ENCODE results near the gene CD55.

CD55 gene

DNA sequence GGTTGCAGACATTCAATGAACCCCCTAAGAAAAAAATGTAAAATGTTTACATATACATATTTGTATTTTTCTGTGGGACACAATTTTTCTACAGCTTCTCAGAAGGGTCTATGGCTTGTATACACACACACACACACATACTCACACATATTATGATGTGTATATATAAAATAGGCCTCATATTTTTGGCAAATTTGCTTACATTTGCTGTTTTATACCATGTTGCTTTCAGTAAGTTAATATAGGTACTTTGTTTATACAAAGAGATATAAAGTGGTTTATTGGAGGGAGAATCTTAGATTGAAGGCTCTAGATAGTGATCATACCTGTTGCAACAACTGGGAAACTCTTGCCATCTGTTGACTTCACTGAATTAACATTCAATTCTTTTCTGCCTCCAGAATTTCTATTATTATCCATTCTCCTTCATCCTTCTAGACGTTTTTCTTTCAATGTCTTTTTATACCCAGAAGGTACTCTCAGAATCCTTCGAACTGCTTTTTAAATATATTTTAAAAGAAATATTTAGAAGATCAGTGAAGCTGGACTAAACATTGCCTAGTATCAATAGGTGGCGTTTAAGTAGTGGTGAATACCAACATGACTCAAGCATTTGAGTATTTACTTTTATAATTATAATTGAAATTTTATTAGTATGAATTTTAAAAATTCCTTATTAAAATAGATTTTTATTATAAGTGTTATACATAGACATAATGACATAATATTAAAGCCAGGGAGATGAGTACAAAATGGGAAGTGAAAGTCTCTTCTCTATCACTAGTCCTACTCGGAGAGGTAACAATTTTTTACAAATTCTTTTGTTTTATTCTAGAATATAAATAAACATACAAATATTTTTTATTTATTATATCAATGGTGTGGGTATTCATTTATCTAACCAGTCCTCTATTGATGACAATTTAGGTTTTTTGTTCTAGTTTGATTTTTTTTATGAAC lies 10.2 kb downstream of the CD55 start:
- DNase-seq, result no peak

DNA sequence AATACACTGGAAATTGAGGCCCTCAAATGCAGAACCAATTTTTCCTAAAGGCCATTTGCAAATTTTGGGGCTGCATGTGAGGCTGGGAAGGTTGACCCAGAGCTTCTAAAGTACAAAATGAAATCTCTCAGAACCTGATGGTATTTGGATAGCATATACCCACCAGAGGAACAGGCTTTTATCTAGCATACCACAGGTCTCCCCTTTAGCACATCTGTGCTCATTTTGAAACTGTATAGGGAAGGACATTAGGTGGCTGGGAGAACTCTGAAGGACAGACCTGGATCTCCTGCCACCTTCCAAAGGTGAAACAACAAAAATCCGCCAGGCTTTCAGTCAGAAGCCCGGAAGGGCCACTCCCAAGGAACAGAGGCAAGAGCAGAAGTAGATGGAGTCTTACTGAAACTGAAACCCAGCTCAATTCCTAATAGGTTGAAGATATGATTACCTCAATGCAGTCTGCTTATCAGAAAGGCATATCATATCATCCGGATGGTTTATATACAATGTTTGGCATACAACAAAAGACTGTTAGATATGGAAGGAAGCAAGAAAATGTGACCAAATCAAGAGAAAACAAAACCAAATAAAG lies 11.6 kb downstream of the CD55 start:
- no peak for DNase-seq

DNA sequence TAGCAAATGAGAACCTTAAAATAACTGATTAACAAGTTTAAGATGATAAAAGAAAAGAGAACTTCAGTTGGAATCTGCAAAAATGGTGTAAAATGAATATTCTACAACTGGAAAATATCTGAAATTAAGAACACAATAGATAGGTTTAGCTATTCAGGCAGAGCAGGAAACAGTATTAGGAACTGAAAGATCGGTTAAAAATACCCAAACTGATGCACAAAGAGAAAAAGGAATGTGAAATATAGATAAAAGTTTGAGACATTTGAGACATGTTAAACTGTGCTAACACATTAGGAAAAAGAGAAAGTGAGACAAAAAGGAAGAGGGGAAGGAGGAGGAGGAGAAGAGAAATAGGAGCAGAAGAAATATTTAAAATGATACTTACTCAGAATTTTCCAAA lies 12.1 kb downstream of the CD55 start:
- no peak for DNase-seq

DNA sequence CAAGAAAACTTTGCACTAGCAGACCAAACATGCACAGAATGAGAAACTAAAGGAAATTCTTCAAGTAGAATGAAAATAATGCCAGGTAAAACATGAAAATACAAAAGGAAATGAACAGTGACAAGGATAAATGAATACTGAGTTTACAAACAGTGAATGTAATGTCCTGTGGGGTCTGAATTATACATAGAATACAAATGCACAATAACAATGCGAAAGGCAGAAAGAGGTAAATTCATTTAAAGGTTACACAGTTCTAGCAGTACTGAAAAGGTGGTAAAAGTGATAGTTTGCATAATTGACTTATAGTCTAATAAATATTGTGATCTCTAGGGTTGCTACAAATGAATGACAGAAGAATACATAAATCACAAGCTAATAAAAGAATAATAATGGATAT lies 12.9 kb downstream of the CD55 start:
- DNase-seq, result no peak

DNA sequence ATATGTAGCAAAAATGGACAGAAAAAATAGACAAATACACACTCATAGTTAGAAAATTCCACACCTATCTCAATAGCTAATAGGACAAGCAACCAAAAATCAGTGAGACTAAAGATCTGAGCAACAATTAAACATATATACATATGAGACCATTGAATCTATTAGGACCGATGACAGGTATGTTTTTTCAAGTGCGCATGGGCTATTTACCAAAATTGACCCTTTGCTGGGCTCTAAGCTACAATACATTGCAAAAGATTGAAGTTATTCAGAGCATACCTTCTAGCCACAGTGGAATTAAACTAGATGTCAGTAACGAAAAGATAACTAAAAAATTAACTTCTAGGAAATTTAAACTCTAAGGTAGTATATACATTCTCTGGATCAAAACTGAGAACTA lies 13.7 kb downstream of the CD55 start:
- DNase-seq, result no peak

DNA sequence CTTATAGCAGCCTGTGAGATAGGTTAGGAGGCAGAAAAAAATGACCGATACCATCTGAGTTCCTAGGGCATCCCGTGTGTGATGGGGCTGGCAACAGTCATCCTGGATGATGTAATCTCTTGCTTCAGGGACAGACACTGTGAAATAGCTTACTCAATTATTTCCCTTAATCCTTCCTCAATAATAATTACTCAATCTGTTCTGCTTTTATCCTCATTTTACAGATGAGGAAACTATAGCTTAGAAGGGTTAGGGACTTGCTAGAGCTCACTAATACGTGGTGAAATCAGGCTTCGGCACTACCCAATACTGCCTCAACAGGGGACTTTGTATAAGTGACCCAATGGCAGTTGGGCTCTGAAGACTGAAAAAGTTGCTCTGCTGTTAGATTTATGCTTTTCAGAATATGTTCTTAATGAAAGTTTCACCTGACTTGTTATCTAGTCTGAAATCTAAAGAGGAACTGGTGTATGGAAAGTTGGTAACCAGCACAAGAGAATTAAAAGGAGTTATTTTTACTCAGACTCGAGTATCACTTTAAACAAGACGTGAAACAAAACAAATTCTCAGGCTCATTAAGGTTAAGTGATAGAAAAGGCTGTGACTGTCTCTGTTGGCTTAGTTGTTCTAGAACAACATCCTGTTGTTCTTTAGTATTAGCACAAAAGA lies 14.4 kb downstream of the CD55 start:
- DNase-seq, result no peak

DNA sequence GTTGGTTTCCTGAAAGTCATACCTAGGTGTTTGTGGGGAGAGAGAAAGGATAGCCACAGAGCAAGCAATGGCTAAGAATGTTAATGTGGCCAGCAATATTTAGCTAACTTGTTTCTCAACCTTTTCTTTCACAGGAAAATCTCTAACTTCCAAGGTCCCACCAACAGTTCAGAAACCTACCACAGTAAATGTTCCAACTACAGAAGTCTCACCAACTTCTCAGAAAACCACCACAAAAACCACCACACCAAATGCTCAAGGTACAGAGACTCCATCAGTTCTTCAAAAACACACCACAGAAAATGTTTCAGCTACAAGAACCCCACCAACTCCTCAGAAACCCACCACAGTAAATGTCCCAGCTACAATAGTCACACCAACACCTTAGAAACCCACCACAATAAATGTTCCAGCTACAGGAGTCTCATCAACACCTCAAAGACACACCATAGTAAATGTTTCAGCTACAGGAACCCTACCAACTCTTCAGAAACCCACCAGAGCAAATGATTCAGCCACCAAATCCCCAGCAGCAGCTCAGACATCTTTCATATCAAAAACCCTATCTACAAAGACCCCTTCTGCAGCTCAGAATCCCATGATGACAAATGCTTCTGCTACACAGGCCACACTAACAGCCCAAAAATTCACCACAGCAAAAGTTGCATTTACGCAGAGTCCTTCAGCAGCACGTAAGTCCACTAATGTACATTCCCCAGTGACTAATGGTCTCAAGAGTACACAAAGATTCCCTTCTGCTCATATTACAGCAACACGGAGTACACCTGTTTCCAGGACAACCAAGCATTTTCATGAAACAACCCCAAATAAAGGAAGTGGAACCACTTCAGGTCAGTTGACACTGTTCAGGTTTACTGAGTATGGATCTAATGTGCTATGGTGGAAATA lies 15.3 kb downstream of the CD55 start:
- DNase-seq, result no peak

DNA sequence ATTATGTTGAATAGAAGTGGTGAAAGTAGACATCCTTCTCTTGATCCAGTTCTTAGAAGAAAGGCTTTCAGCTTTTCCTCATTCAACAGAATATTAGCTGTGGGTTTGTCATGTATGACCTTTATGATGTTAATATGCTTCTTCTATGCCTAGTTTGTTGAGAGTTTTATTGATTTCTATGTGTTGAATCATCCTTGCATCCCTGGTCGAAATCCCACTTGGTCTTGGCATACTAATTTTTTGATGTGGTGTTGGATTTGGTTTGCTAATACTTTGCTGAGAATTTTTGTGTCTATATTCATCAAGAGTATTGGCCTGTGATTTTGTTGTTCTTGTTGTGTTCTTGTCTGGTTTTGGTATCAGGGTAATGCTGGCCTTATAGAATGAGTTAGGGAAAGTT lies 20.9 kb downstream of the CD55 start:
- DNase-seq, result no peak

DNA sequence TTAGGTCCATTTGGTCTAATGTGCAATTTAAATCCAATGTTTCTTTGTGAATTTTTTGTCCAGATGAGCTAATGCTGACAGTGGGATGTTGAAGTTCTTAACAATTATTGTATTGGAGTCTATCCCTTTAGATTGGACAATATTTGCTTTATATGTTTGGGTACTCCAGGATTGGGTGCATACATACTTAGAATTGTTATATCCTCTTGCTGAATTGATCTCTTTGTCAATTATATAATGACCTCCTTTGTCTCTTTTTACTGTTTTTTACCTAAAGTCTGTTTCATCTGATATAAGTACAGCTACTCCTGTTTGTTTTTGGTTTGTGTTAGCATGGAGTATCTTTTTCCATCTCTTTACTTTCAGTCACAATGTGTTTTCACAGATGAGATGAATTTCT lies 22.2 kb downstream of the CD55 start:
- DNase-seq, result no peak

DNA sequence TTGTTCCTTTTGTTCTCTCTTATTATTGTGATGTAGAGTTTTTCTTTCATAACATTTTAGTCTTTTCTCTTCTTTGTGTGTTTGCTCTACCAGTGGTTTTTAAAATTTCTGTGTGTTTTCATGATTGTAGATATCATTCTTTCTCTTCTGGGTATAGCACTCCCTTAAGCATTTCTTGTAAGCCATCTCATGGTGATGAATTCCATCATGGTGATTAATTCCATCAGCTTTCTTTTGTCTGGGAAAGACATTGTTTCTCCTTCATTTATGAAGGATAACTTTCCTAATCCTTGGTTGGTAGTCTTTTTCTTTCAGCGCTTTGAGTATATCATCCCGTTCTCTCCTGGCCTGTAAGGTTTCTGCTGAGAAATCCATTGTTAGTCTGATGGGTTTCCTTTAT lies 22.7 kb downstream of the CD55 start:
- DNase-seq, result no peak

DNA sequence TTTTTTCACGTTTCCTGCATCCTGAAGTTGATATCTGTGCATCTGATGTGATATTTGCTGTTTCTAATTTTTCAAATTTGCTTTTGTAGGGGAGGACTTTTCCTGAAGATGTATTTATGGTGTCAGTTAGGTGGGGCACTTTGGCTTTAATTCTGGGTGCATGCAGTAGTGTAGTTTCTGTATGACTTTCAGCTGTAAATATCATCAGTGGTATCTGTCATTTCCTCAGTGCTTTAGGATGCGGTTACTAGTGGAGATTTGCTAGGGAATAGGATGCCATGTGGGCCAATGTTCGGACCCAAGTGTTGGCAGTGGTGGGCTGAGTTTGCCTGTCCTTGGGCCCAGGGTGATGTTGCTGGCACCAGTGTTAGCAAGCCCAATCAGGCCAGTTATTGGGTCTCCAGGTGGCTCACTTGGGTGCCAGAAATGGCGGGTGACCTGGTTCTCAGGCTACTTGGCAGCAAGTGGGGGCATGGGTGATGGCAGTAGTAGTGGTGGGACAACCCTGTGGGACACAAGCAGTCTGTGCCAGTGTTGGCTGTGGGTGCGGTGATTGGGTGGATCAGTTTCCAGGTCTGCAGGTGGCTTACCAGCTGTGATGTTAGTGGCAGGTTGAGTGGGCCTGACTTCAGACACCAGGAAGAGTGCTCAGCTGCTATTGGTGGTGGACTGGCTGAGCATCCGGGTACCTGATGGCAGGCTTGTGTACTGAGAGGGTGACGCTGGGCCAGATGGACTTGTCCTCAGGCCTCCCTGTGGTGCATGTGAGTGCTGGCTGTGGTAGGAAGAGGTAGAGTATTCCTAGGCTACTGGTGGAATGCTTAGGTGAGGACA lies 24.4 kb downstream of the CD55 start:
- no peak for DNase-seq

DNA sequence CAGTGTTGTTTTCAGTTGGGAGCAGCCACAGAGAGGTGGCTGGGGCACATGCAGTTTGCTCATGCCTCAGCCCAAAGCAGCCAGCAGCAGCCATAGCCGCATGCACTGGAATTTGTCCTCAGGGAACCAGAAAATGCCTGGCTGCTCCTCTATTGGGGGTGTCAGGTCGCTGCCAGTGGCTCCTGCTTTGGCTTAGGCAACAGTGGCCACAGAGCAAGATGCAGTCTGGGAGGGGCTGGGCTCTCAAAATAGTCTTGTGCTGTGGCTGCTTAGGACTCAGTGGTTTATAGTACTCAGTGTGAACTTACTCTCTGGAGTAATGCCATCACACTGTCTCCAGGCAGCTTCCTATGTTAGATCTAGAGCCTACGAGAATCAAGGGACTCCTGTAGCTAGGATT lies 25.0 kb downstream of the CD55 start:
- DNase-seq, result no peak

DNA sequence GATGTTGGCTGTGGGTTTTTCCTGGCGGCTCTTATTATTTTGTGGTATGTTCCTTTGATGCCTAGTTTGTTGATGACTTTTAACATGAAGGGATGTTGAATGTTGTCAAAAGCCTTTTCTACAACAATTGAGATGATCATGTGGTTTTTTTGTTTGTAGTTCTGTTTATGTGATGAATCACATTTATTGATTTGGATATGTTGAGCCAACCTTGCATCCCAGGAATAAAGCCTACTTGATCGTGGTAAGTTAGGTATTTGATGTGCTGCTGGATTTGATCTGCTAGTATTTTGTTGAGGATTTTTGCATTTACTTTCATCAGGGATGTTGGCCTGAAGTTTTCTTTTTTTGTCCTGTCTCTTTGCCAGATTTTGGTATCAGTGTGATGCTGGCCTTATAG lies 28.5 kb downstream of the CD55 start:
- DNase-seq, result no peak

DNA sequence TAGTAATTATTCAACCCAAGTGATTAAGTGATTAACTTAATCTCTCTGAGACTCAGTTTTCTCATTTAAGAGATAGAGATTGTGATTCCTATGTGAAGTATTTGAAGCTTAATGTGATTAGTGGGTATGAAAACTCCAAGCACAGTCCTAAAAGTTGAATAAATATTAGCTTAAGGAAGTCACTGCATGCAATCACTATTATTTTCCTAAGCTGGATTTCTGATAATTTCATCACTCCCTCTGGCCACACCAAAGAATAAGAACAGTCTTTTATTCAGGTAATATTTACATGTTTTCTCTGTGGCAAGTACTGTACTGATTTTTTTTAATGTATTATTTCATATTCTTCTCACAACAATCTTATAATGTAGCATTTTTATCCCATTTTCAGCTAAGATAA lies 31.1 kb downstream of the CD55 start:
- DNase-seq, result no peak

DNA sequence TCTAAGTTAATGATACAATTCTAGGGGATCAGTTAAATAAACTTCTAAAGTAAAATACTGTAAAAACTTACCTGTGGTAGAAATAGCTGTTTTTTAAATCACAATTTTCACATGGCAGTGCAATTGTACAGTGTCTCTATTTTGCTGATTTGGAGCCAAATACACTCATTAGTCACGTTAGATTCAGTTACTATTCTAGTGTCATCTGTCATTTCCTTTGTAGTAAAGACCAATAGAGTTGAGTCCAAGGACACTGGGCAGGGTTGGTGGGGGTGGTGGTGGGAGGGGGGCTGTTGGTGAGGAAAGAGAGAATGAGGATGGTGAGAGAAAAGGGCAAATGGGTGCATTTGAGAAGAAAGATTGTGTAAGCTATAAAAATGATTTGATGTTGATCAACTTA lies 33.6 kb downstream of the CD55 start:
- no peak for DNase-seq

DNA sequence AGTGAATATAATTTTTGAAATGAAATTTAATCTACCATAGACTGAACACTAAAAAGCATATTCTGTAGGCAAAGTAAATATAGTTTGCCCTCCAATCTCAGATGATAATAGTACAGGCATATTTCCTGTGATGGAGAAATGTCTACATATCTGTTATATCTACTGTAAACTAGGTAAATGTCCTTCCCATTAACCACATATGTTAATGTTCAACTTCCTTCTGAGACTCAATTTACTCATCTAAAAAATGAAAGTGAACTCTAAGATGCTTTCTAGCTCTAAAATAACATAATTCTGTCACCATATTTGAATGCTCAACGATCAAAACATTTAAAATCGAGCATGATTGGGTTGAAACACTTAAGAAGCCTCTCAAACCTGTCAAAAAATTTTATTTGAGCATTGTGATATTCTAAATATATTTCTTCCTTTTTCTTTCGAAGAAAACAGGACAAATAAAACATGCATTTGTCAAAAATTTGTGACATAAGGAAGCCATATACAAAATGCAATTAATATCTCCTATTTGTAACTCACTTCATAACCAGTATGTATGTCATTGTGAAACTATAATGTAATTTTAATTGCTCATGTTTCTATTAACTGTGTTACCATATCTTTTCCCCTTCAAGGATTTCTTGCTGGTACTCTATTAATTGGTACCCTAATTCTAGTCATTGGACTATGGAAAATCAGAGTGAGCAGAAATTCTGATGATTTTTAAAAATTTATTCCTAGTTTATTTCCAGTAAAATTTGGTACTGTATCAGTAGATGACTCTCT lies 34.2 kb downstream of the CD55 start:
- no peak for DNase-seq

DNA sequence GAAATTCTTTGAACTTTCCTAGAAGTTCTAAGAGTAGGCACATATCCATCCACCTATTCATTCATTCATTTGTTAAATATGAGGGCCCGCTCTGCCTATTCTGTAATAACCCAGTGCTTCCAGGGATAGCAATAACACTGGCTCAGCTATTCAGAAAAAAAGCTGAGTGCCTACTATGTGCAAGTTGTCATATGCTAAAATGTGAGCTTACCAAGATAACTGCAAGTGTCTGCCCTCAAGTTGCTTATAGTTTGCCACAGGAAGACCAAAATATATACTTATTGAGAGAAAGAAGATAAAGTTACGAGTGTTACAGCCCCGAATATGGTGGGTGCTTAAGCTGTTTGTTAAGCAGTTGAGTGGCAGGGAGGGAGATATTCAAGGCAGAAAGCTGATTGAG lies 39.6 kb downstream of the CD55 start:
- no peak for DNase-seq

DNA sequence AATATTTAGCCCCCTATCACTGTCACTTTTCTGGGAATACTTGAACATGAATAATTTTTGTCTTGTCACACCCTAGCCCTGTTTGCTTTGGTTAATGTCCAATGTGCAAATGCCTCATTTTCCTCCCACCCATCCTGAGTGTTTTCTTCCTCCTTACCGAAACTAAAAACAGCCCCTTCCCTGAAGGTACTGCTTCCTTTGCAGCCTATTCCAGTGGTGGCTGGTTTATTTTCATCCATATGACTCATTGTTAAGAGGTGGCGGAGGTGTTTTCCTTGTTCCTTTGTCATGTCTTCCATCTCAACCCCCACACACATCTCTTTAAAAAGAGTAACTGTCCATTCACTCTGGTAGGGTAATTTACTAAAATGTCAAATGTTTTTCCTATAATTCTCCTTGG lies 40.4 kb downstream of the CD55 start:
- no peak for DNase-seq

DNA sequence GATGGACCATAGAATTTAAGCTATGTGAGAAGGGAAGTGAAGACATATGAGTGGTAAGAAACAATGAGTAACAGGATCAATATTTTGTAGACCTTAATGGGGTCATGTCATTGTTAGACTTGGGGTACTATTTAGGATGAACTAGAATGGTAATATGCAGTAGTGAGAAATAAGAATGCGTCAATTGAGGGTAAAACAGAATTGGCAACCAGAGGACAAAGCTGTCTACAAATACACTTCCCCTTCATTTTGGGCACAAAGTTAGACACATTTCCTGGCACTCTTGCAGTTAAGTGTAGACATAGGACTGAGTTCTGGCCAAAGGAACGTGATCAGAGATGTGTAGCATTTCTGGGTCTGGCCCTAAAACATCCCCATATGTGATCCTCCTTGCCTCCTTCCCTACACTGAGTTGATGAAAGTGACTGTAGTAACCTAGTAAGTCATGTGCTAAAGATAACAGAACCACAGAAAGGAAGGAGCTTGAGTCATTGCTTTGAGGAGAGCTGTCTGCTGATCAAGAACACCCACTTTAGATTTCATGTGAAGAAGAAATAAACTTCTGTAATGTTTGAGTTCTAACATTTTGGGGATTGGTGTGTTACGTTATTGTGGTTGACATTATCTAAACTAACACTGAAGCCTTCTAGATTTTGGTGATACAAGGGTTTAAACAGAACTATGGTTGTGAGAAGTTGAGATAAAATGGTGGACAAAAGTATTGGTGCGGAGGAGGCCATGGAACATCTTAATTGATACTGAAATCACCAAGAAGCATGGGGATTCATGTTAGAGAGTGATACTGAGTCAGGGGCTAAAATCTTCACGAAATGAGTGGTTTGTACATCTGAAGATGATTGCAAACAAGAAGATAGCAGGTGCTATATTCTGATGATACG lies 41.7 kb downstream of the CD55 start:
- DNase-seq, result no peak

DNA sequence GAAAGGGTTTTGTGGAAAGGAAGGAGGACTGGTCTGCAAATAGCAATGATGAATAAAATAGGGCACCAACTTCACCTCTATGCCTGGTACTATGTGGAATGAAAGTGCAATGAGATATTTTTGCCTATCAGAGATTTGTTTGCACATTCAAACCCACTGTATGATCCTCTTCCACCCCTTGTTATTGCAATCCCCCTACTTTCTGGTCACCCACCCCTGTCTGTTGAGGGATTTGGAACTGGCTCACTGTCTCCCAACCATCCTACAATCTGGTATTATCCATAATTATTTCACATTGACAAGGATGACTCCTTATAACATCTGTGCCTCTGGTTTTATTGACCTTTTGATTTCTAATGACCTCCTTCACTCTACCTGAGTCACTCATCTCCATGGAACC lies 42.4 kb downstream of the CD55 start:
- no peak for DNase-seq
